ENCODE data around the gene SMIM43.
"Not testable (repeated sequence)": the region's sequence is repeated elsewhere in the genome, so short reads cannot be mapped to it uniquely, and the experiment has no call there.

Gene SMIM43

DNA sequence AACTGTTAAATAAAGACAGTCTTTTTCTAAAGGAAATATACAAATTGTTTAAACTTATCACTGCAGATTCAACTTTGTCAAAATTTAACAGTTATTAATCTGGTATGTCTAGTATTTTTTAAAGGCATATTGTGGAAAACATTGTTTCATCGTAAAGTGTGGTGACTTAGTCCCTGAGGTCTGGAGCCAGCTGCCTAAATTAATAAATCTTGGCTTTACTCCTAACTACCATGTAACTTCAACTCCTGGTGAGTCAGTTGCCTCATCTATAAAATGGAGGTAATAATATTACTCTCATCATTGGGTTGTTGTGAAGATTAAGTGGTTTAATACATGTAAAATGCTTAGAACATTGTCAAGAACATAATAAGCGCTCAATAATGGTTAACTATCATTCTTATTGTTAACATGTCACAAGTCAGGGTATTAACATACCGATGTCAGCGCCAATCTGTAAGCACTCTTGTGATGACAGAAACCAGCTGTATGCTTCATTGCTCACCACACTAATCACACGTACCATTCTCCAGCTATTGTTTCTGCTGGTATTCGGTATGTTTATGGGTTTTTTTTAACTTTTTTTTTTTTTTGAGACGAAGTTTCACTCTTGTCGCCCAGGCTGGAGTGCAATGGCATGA, 14.1 kb upstream of the SMIM43 start:
- DNase-seq: no peak

DNA sequence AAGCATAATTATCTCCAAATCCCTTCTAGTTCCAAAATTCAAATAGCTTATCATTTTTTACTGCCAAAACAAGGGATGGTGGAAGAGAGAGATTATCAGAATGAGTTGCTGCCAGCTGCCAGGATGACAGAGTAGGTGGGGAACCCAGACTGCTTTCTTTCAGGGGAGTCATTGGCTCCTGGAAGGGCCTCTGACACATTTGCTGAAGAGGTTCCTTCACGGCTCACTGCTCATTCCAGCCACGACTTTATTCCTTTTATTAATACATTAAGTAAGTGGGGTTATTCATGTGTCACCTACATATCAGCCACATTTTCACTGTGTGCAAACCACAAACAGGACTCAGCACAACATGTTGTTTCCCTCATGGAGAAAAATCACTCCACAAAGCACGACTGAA, 12.7 kb upstream of the SMIM43 start:
- DNase-seq: no peak

DNA sequence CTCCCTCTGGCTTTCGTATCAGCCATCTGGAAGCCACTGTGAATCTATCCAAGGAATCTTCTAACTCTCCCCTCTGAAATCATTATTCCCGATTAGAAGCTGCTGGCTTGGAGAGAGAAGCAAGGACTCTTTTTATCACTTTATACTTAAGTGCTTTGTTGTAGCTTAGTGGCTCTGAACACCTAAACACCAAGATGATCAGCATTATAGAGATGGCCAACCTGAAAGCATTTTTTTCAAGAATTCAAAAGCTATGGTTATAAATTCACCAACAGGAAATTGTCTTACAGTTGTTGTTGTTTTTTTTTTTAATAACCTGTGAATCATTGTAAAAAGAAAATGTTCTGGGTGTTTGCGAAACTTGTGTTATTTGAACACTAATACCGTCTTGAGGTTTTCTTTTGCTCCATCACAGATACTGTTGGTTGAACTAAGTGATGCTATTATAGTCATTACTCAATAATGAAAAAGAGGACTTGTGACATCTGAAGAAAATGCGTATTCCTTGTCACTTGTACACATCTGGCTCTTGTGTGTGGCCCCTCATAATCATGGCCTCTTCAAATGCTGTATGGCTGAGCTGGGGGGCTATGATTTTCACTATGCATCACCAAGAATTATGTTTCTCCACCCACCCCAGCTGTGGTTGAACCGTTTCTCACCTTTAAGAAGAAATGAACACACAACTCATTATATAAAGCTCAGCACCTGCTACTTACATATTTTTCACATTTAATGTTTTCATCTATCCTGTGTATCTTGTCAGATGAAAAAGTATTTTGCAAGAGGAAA, 11.8 kb upstream of the SMIM43 start:
- no peak for DNase-seq

DNA sequence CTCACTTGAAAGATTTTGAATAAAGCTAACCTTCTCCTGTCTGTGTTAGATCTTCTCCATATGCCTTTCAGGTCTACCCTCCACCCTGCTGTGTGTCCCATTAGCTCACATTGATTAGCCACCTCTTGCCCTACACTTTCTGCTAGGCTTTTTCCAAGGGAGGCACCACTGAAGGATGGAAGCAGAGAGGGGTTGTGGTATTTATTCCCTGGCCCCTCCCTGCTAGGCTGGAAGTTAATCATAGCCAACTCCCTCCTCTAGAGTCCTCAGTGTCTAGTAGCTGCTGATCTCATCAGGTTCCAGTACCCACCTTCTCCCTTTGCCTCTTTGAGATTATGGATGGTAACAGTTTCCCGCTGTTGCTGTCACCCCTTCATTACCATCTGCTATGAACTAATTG, 8.9 kb upstream of the SMIM43 start:
- DNase-seq: no peak

DNA sequence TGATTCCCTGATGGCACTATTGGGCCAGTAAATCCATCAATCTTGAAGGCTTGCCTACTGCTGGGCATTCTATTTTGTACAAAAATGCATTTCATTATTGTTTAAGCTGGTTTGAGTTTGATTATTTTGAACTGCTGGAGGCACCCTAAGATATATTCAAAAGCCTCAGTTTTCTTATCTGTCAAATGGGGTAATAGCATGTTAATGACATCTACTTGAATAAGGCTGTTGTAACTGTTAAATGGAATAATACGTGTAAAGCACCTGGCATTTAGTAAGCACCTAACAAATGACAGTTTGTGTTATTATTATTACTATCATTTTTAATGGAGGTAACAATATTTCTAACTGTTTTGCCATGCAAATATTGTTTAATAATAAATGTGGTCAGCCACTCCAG, 6.9 kb upstream of the SMIM43 start:
- no peak for DNase-seq

DNA sequence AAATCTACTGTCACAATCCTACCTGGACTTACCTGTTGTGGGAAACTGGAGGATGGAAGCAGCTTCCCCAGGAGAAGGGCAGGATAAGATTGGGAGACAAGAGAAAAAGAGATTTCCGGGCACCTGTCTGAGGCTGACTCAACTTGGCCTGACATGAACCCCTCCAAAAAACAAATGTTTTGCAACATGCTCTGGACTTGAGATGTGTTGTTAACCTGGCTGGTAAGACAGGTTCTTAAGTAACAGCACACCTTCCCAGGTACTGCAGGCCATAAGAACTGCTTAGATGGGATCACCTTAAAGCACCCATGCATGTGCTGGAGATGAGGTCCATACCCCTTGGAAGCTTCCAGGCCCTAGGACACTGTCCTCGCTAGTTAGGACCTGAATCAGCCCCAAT, 4.4 kb upstream of the SMIM43 start:
- DNase-seq: no peak

DNA sequence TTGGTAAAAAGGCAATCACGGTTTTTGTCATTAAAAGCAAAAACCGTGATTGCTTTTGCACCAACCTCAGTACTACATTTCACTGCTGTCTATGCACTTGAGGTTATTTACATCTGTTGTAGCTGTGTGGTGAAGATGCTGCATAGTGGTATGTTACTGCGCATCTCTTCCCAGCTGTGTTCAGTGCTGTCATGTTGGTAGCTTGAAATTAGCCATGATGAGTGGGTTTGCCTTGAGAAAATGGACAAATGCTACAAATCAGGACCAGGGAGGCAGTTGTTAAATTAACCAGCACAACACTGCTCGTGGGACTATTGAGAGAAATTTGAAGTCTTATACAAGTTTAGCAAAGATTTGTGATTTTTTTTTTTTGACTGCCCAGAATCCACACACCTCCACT, 2.2 kb upstream of the SMIM43 start:
- DNase-seq: no peak

DNA sequence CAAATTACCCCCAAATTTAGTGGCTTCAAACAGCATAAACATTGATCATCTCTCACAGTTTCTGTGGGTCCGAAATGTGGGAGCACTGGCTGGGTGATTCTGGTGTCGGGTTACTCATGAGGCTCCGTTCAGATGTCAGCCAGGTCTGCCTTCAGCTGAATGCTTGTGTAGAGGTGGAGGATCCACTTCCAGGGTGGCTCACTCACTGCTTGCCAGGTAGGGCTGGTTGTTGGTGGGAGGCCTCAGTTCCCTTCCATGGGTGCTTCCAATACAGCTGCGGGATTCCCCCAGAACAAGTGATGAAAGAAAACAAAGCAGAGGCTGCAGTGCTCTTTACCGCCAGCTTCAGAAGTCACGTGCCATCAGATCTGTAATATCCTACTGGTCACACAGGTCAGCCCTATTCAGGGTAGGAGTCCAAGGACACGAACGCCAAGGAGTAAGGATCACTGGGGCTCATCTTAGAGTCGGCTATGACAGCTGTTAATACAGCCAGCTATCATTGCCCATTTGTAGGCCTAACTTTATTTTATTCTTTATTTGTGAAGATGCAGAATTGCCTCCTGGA, 1.1 kb upstream of the SMIM43 start:
- DNase-seq: no peak

DNA sequence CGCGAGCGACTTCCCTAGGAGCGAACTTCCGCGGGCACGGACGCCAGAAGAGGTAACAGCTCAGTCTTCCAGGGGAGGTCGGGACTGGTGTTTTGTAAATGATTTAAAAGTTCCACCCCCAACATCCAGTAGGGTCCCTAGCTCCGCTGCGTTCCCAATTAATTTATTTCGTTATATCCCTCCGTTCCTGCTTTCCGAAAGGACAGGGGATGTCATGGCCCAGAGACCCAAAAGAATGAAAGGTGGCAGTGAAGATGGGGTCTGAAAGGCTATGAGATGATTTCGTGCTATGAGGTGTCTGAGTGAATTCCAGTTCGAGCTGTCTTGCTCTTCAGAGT, 373 bp upstream of the SMIM43 start:
- DNase-seq: no peak

DNA sequence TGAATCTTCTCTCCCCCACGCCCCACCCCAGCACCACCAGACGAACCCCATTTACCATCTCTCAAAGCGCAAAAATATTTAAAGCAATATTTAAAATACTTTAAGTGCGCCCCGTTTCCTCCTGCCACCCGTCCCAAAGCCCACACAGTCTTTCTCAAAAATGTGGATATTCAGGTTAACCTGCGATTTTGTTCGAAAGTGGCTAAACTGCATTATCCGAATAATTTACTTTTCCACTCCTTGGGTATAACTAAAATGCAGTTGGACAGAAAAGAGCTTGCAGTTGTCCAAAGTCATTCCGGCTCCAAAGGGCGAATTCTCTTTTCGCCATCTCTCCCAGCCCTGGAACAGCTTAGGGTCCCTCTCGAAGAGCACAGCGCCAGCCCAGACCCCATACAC, 662 bp downstream of the SMIM43 start:
- no peak for DNase-seq

DNA sequence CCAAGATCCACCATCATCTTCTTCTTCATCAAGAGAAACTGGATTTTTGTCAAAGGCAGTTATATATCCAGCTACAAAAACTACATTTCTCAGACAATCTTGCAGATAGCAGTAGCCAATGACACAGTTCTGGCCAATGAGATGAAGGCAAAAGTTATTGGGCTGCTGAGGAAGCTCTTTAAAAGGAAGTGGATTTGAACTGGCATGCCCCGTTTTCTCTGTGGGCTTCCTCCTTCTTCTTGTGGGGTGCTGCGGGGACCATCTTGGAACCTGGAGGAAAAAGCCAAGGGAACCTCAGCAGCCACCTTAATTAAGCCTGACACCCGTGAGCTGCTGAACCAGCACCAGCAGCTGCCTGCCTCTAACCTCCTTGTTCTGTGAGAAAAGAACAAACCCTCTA, 4.8 kb downstream of the SMIM43 start:
- no peak for DNase-seq

DNA sequence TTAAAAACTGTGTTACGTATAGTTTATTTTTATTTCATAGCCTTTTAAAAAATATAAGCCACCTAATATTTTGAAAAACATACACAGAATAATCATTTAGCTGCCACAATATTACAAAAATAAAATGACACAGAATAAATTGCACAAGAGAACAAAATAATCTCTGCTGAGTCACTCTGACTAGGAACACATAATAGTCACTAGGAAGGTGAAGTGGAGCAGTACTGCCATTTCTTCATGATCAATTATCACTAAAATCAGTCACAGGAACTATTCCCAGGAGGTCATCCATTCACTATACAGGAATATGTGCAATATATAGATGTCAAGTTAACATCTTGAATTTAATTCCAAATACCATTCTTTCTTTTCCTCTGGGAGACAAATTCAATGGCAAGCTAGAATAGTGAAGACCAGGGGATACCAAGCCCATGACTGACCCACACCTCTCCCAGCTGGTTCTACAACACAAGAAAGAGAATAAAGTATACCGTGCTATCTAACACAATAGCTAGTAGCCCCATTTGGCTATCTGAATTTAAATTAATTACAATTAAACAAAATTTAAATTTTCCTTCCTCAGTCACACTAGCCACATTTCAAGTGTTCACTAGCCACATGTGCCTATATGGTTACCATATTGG, 5.9 kb downstream of the SMIM43 start:
- DNase-seq: no peak

DNA sequence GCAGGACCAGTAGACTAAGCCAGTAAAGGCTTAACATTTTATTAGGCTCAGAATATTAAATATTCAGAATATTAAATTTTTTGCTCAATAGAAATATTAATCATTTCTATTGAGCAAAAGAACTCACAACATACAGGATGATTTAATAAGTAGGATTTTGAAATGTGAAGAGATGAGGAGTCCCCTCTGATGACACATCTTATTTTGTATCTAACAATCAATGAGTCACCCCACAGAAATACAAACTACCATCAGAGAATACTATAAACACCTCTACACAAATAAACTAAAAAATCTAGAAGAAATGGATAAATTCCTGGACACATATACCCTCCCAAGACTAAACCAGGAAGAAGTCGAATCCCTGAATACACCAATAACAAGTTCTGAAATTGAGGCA, 12.8 kb downstream of the SMIM43 start:
- not testable (repeated sequence) for DNase-seq

DNA sequence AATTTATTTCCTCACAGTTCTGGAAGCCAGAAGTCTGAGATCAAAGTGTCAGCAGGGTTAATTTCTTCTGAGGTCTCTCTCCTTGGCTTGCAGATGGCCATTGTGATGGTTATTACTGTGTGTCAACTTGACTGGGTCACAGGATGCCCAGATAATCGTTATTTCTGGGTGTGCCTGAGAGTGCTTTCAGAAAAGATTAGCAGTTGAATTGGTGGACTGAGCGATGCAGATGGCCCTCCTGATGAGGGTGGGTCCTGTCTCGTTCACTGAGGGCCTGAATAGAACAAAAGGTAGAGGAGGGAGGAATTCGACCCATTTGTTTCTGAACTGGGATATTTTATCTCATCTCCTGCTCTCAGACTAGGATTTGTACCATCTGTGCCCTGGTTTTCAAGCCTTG, 15.7 kb downstream of the SMIM43 start:
- no peak for DNase-seq

DNA sequence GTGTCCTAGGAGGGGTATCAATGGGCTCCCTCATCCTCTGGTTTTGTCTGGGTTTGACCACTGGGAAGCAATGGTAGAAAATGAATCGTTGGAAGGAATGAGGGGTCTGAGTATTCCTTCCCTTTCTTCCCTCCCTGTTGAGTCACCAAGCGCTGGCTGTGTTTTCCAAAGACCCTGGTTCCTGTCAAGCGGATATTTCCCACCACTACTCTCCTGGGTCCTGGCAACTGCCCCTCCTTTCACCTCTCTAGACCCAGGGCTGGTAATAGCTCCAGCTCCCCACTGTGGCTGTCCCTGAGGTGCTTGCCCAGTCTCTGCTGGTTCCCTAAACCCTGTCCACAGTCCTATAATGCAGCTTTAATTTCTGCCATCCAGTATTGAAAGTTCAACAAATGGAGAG, 22.2 kb downstream of the SMIM43 start:
- DNase-seq: no peak

DNA sequence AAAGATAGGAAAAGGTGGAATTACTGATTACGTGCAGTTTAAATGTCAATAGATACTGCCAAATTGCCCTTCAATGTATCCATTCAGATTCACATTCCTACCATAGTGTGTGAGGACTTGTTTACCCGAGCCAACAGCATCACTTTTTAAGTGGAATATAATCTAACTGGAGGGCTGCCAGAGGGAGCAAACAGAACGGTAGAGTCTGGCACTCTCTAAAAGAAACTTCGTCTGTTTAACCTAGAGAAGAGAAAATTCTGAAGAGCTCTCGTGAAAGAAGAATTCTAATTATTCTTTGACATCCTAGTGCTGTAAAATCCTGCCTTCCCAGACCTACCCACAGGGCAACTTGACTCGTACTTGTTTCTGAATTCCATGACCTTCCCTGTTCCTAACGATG, 23.2 kb downstream of the SMIM43 start:
- no peak for DNase-seq

DNA sequence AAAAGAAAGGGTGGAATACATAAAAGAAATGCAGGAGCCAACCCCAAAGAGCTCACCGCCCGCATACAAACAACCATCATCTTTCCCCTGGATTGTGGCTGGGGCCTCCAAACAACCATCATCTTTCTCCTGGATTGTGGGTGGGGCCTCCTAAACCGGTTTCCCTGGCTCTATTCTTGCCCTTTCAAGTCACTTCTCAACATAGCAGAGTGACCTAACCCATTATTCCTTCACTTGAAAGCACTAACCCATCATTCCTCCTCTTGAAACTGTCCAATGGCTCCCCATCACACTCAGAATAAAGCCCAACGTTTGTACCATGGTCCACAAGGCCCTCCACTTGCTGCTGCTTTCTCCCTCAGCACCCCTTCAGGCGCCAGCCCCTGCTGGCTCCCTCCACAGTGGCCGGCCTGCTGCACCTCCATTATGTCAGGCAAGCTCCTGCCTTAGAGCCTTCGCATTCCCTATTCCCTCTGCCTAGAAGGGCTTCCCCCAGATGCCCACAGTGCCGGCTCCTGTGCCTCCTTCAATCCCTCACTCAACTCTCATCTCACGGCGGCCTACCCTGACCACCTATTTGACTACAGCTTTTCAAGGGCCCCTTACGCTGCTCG, 24.1 kb downstream of the SMIM43 start:
- DNase-seq: no peak

DNA sequence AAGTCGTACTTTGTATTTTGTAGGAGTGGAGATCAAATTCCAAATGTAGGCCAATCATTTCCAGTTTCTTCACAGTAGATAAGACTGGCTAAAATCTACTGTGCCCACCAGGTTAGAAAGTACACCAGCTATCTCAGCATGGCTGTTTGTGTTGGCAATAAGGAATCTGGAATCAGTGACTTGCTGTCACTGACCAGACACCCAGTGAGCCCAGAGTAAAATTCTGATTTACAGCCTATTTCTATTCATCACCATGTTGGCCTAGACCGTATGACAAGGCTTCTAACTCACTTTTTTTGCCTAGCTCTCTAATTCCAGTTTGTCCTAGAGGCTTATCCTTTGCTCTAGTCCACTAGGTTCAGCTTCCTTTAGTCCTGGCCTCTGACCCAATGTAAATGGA, 25.4 kb downstream of the SMIM43 start:
- no peak for DNase-seq

DNA sequence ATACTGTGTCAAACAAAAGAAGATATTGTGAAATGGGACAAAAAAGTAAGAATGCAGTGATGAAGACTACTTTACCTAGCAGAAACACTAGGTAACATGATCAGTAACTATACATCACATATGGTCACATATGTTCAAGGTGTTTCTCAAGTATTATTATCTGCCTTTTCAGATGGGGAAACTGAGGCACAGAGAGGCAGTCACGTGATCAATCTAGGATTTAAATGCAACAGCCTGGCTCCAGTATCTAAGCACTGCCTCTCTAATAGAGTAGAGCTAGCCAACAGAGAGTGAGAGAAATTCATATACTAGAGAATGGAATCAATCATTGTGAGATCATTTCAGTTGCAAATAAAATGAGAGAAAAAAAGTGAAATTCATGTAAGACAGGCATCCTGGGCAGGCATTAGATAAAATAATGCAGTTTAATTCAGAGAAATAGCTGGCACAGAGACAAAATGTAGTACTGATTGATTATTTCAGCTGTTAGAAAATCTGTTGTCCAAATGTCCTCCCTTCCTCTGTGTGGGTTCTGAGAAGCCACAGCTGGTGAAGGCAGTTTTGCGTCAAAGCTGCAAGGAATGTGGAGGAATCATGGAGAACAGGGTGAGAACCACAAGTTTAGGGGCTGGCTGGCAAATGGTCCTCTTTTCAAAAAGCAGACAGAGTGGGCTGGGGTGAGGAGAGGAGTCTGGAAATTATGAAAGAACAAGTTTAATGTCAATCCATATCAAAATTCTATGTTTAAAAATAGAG, 26.0 kb downstream of the SMIM43 start:
- DNase-seq: no peak

DNA sequence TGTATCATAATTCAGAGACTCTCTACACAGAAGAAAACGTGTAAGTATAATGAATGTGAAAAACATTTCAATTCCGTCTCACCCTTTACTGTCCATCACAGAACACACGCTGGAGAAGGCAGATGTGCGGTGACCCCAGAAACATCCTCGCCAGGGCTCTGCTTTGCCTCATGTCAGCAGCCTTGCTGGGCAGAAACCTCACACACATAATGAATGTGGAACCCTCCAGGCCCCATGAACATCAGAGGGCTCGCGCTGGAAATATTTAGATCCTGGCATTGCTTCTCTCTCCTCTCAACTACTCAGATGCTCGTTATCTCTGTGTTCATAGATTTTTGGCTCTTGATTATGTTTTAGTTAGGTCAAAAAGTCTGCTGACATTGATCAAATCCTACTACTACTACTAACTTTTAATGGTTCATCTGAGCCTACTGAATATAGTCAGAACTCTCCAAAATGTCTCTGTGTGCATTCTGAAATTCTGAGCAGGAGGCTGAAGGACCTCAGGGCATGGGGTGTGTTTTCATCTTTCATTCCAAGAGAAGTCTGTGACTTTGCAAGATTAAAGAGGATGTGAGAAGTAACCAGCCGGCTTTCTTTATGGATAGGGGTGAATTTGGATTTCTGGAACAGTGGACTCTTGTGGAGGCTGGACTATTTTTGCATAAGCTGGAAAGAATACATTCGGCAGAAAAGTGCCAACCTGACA, 27.0 kb downstream of the SMIM43 start:
- no peak for DNase-seq

DNA sequence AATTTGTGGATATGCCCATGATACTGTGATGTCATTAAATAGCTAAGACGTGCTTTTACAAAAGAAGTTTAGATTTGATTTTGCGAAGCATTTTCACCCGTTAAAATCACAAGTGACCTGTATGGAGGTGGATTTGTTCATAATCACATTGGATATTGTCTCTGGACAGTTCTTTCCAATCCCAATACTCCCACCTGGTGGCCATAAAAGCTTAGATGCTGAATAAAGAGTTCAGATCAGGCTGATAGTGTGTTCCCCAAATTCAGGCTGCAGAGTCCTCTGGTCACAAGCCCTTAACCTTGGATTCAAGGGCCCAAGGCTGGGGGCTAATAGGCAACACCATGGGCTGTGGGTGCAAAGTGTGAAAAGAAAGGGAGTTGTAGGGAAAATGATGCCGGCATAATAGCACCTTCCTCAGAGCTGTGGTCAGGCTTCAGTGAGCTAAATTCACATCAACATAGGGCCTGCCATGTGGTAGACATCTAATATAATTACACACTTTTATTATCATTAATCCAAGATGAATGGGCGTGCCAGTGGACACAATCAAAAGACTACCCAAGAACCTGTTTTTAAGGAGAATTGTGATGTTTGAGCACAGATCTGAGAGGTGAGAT, 28.1 kb downstream of the SMIM43 start:
- no peak for DNase-seq

DNA sequence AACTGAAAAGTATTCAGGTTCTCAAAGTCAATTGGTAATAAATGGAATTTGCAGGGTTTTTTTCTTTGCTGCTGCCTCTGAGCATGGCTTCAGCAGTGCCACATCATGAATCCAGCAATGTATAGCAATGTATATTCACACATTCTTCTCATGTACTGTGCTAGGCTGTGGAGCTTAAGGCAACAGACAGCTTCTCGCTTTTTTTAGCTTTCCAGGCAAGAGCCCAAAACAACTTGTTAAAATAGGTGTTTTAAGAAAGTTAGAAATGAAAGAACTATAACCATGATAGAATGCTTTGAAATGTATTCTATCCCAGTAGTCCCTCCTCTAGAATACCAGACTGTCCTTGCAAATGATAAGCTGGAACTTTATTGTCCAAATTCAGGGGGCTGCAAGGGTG, 30.4 kb downstream of the SMIM43 start:
- no peak for DNase-seq
